MCF 10A (cell line): Measurements from ENCODE around the gene PCDHB7. TPM values are rescaled to one million over a fixed set of nuclear protein-coding genes. Genes with fewer than 3 reads are reported as not detected.
"Not testable (repeated sequence)": the region's sequence is repeated elsewhere in the genome, so short reads cannot be mapped to it uniquely, and the experiment has no call there.

Source experiments
- BruUV-seq: library from RNA; stranded (reverse); fragments of 400-500 nt; replicated peaks from 2 replicates; lab custom pipeline; 2021; lab: Mats Ljungman, UMichigan
- CTCF ChIA-PET: fragments of 300-600 bp; sonication (Branson Sonifier 250); formaldehyde crosslinking; extraction: SDS; loops from one replicate; lab custom pipeline; 2021; ENCODE audit warnings: antibody characterized with exemption, inconsistent platforms; lab: Yijun Ruan, JAX
- POLR2A ChIA-PET: fragments of 300-600, 350-650 bp; sonication (Branson Sonifier 250); formaldehyde crosslinking; extraction: SDS; loops from one replicate; lab custom pipeline; 2020; ENCODE audit warnings: antibody characterized with exemption, inconsistent platforms; lab: Yijun Ruan, JAX
- DNase-seq: peaks from one replicate; pipeline ENCODE4 v3.0.0-alpha.2; 2018; ENCODE audit not compliant: unreplicated experiment
- H3K27ac Mint-ChIP-seq: one replicate; pipeline ENCODE4 v1.8.0; 2022; ENCODE audit warnings: mild to moderate bottlenecking, low read depth, mixed read lengths; ENCODE audit not compliant: unreplicated experiment
- H3K27me3 Mint-ChIP-seq: one replicate; pipeline ENCODE4 v1.8.0; 2022; ENCODE audit warnings: mixed read lengths; ENCODE audit not compliant: insufficient read depth, unreplicated experiment
- H3K36me3 Mint-ChIP-seq: one replicate; pipeline ENCODE4 v1.8.0; 2022; ENCODE audit warnings: mild to moderate bottlenecking, moderate library complexity, mixed read lengths; ENCODE audit not compliant: insufficient read depth, unreplicated experiment
- H3K4me1 Mint-ChIP-seq: one replicate; pipeline ENCODE4 v1.8.0; 2022; ENCODE audit warnings: mixed read lengths; ENCODE audit not compliant: insufficient read depth, unreplicated experiment
- H3K4me3 Mint-ChIP-seq: one replicate; pipeline ENCODE4 v1.8.0; 2022; ENCODE audit warnings: mild to moderate bottlenecking, moderate library complexity, mixed read lengths; ENCODE audit not compliant: unreplicated experiment
- H3K9me3 Mint-ChIP-seq: one replicate; pipeline ENCODE4 v1.8.0; 2022; ENCODE audit warnings: mixed read lengths; ENCODE audit not compliant: unreplicated experiment
- CTCF ChIP-seq: fragments of 200-600 bp; IDR thresholded peaks from one replicate; pipeline ENCODE4 v1.8.0; 2022; ENCODE audit warnings: antibody characterized with exemption, mild to moderate bottlenecking; ENCODE audit not compliant: unreplicated experiment
- intact Hi-C: fragments of 100-400 bp; cut with micrococcal nuclease; formaldehyde crosslinking; loops from 2 replicates; pipeline ENCODE4 v1.14.1; 2022
- total RNA-seq: library from RNA; stranded (reverse); gene quantifications from 2 replicates; pipeline ENCODE4 v1.2.3, GENCODE V29; 2022

PCDHB7 gene
- total RNA-seq, 1 experiment from 2014 or later = 0.28 TPM

DNA sequence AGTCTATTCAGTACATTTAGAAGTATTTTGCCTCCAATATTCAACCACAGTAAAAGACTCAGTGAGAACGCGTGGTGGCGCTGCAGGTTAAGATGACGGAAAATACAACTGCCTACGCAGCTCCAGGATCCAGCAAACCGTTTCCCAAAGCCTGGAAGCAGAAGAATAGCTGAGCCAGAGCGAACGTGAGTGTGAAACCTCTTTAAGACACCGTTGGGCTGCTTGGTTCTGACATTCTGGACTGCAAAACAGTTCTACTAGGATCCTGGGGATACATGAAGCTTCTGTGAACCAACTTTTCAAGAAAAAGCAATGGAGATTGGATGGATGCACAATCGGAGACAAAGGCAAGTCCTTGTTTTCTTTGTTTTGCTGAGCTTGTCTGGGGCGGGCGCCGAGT is 9.8 kb downstream of the PCDHB7 start, which contains the start of gene PCDHB16:
PCDHB16 (plus strand) TSS at position 140 of the 400 bp plus-strand sequence; CDS start at position 313, 173 bp downstream.
- Mint-ChIP-seq H3K4me1 (peaks cover 6% of the 10 kb centered on the region), H3K27ac (peak within 1 kb of the TSS; percentile 83), H3K27me3 (no peaks in the 10 kb centered on the region), H3K36me3 (peaks cover 13% of the 10 kb centered on the region), H3K9me3 (peaks cover 27% of the 10 kb centered on the region), H3K4me3 (peak within 1 kb of the TSS; percentile 83)
- ChIA-PET POLR2A (interaction anchor here (0.8 kb wide), 1 partner anchor 138 kb away, joined by 3 read pairs; the partner anchor contains the start of gene TAF7), CTCF (interaction anchor here (0.6 to 2.0 kb wide), 13 partner anchors 10 to 613 kb away, joined by 3 to 14 read pairs (median 5); partner anchors contain the start of genes PCDHB10, PCDHB11, PCDHB14 and PCDHB3)
- TF ChIP-seq CTCF = peak; percentile 30
- intact Hi-C loops = no loop called here
- peak; percentile 68 for DNase-seq
- BruUV-seq = no TSS peak

DNA sequence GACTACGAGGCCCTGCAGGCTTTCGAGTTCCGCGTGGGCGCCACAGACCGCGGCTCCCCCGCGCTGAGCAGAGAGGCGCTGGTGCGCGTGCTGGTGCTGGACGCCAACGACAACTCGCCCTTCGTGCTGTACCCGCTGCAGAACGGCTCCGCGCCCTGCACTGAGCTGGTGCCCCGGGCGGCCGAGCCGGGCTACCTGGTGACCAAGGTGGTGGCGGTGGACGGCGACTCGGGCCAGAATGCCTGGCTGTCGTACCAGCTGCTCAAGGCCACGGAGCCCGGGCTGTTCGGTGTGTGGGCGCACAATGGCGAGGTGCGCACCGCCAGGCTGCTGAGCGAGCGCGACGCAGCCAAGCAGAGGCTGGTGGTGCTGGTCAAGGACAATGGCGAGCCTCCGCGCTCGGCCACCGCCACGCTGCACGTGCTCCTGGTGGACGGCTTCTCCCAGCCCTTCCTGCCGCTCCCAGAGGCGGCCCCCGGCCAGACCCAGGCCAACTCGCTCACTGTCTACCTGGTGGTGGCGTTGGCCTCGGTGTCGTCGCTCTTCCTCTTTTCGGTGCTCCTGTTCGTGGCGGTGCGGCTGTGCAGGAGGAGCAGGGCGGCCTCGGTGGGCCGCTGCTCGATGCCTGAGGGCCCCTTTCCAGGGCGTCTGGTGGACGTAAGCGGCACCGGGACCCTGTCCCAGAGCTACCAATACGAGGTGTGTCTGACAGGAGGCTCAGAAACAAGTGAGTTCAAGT is 11.8 kb downstream of the PCDHB7 start:
- peaks cover 13% of the 10 kb centered on the region for H3K36me3 Mint-ChIP-seq
- POLR2A ChIA-PET, H3K27ac Mint-ChIP-seq, intact Hi-C loops, H3K4me3 Mint-ChIP-seq, DNase-seq, BruUV-seq, H3K27me3 Mint-ChIP-seq, H3K4me1 Mint-ChIP-seq: not testable (repeated sequence)
- CTCF ChIA-PET = interaction anchor here (0.5 kb wide), 1 partner anchor 334 kb away, joined by 3 read pairs; no protein-coding TSS in a partner anchor
- peaks cover 35% of the 10 kb centered on the region for H3K9me3 Mint-ChIP-seq

- POLR2A ChIA-PET = interaction anchor here (0.6 to 1.3 kb wide), 3 partner anchors 320 to 446 kb away, joined by 3 to 4 read pairs (median 3); no protein-coding TSS in a partner anchor
- CTCF ChIA-PET = interaction anchor here (0.6 to 1.5 kb wide), 18 partner anchors 9 to 380 kb away, joined by 3 to 7 read pairs (median 4); partner anchors contain the start of genes PCDHB14, PCDHB8 and PCDHGA12
- peak; percentile 33 for DNase-seq
- Mint-ChIP-seq H3K27ac (peak within 1 kb of the TSS; percentile 73), H3K4me3 (peak within 1 kb of the TSS; percentile 73), H3K9me3 (peaks cover 41% of the 10 kb centered on the region), H3K36me3 (peaks cover 18% of the 10 kb centered on the region), H3K27me3 (no peaks in the 10 kb centered on the region), H3K4me1 (peaks cover 7% of the 10 kb centered on the region)
- BruUV-seq = TSS peak; percentile 14
- TF ChIP-seq CTCF = peak; percentile 41
- intact Hi-C loops = no loop called here
Observed at GRCh38 chr5:141186897-141187512, 14.6 kb downstream of the PCDHB7 start, which contains the start of gene PCDHB9. TSS of gene PCDHB9 (plus strand) at chr5:141187161. CDS start at chr5:141187319, 158 bp downstream.

DNA sequence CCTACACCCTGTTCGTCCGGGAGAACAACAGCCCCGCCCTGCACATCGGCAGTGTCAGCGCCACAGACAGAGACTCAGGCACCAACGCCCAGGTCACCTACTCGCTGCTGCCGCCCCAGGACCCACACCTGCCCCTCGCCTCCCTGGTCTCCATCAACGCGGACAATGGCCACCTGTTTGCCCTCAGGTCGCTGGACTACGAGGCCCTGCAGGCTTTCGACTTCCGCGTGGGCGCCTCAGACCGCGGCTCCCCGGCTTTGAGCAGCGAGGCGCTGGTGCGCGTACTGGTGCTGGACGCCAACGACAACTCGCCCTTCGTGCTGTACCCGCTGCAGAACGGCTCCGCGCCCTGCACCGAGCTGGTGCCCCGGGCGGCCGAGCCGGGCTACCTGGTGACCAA is 16.2 kb downstream of the PCDHB7 start:
- H3K27me3 Mint-ChIP-seq, H3K4me3 Mint-ChIP-seq, DNase-seq, CTCF ChIA-PET, H3K27ac Mint-ChIP-seq, intact Hi-C loops, POLR2A ChIA-PET, BruUV-seq: not testable (repeated sequence)
- Mint-ChIP-seq H3K4me1 (peaks cover 12% of the 10 kb centered on the region), H3K36me3 (peaks cover 19% of the 10 kb centered on the region), H3K9me3 (peaks cover 50% of the 10 kb centered on the region)

DNA sequence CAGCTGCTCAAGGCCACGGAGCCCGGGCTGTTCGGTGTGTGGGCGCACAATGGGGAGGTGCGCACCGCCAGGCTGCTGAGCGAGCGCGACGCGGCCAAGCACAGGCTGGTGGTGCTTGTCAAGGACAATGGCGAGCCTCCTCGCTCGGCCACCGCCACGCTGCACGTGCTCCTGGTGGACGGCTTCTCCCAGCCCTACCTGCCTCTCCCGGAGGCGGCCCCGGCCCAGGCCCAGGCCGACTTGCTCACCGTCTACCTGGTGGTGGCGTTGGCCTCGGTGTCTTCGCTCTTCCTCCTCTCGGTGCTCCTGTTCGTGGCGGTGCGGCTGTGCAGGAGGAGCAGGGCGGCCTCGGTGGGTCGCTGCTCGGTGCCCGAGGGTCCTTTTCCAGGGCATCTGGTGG is 16.7 kb downstream of the PCDHB7 start:
- POLR2A ChIA-PET, H3K27ac Mint-ChIP-seq, DNase-seq, CTCF ChIA-PET, H3K4me3 Mint-ChIP-seq, H3K27me3 Mint-ChIP-seq, intact Hi-C loops, BruUV-seq: not testable (repeated sequence)
- H3K9me3 Mint-ChIP-seq = peaks cover 50% of the 10 kb centered on the region
- peaks cover 12% of the 10 kb centered on the region for H3K4me1 Mint-ChIP-seq
- H3K36me3 Mint-ChIP-seq = peaks cover 18% of the 10 kb centered on the region
